SKM-1 treated with dmso at 0.1 percent for 144 hours (cell line): ENCODE results near the gene WASHC2A.
A peak's percentile ranks its signal among the peaks of the same experiment; 100 is the strongest.
"Not testable (repeated sequence)": the region's sequence is repeated elsewhere in the genome, so short reads cannot be mapped to it uniquely, and the experiment has no call there.

Experiments used
- DNase-seq: peaks from one replicate; lab custom pipeline; 2025; ENCODE audit not compliant: unreplicated experiment; lab: John Stamatoyannopoulos, UW

The WASHC2A gene

DNA sequence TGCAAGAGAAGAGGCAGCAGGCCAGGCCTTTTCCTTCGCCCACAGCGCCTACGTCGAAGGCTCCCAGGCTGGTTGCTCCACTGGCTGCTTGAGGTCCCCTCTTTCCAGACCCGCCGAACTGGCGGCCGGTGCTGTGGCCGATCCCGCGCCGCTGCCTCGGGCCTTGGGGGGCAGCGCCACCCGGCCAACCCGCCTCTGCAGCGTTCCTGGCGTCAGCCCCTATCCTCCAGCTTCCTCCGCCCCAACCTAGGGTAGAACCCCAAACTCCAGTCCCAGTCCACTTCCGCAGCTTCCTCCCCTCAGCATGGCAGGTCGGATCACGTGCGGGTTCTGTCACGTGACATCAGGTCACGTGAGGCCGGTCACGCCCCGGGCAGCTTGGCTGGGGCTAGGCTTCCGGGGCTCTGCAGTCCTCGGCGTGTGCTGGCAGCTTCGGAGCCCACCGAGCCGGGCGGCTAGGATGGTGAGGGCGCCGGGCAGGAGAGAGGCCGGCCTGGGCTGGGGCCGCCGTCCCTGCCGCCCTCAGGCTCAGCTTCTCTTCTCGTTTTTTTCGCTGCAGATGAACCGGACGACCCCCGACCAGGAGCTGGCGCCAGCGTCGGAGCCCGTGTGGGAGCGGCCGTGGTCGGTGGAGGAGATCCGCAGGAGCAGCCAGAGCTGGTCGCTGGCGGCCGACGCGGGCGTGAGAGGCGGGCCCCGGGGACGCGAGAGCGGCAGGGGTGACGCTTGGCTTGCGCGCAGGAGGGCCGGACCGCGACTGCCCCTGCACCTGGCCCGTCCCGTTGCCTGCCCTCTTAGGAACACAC is at the start of gene WASHC2A:
Gene WASHC2A, plus strand, starts transcription at position 409 of the 806 bp plus-strand sequence. Its CDS starts 52 bp downstream, at position 461.
- peak; percentile 10 for DNase-seq

DNA sequence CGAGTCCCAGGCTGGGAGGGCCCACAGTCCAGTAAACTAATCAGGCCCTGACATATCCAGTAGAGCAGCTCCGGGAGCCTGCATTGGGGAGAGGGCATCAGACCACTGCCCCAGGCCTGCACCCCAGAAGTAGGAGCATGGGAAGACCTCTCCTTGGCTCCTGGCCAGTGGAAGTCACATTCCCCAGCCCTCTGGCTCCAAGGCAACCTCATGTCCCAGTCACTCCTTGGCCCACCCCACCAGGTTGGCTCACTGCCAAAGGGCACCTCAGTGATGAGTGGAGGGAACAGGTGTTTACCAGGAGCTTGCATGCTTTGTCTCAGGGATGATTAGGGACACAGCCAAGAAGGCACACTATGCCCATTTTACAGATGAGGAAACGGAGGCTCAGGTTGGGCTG is 48.5 kb upstream of the WASHC2A start:
- not testable (repeated sequence) for DNase-seq

DNA sequence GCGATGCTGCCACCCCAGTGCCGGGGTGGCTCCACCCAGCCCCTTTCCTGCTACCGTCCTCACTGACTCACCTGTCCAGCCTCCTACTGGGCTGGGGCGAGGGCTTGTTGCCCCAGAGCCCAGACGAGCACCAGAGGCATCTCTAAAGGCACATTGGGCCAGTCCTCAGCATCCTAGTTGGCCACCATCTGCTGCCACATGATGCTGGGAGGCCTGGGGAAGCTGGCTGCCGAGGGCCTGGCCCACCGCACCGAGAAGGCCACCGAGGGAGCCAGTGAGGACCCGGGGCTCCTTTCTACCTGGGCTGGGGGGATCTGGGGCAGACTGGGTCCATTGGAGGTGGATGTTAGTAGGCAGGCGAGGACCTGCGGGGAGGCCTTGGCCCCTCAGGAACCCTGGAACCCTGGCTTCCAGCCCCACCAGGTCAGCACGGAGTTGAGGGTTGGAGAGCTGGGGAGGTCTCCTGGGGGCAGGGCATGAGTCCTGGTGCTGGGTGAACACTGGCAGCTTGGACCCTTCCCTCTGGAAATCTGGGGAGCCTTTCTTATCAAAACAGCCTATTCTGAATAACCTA is 47.2 kb upstream of the WASHC2A start:
- not testable (repeated sequence) for DNase-seq

GRCh38 chr10:50021646-50022045 is 46.1 kb upstream of the WASHC2A start:
- DNase-seq, result no peak

DNA sequence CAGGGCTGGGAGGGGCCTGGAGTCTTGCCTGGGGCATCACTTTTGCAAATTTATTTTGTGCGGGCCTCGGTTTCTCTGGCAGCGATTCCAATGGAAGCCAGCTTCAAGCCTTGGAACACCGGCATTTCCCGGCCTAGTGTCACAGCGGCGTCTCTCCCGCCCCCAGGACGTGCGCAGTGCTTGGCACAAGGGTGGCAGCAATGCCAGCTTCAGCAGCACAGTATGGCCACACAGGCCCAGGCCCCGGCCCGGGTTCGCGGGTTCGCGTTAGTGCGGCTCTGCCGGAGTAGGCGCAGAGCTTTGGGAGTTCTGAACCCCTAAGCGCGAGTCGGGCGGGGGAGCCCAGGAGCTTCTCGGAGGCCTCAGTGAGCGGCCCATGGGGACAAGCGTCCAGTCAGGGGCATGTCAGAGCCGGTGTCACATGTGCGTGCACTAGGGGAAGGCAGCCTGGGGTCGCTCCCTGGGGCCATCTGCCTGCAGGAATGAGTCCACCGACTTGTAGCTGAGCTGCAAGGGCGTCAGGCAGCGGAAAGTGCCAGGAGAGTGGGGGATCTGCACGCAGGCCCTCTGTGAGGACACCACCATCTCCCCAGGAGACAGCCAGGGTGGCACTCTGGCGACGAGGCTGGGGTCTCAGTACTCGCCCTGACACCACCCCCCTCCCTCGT is 42.9 kb upstream of the WASHC2A start:
- not testable (repeated sequence) for DNase-seq

DNA sequence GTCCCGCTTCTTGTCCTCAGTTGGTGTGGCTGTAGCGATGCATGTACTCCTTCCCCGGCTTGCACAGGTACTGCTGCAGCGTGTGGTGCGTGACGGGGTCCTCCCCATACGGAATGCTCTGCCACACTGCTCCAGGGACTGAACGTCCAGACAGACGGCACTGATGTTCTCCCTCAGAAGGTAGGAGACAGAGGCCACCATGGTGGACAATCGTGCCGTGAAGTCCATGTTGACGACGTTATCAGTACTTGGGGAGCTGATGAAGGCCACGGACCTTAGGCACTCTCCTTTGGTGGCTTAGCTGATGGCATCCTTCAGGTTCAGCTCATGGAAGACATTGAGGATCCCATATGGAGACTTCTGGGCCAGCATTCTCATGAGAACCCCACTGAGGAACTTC is 42.1 kb upstream of the WASHC2A start:
- no peak for DNase-seq

DNA sequence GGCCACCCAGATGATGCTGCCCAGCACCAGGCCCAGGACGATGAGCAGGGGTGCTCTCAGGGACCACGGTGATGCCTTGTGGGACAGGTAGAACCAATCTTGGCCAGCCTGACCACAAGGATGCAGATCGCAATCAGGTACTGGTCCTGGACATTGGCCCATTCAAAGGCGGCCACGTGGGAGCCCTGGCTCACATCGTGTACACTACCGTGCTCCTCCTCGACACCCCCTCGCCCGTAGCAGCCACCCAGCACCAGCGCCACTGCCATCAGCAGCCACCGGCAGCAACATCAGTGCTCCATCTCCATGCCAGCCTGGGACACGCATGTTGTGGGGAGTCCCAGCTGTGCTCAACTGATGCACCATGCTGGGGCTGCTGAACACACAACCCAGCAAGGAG is 40.6 kb upstream of the WASHC2A start:
- no peak for DNase-seq

- DNase-seq, result no peak
These were observed 34.3 kb upstream of the WASHC2A start for GRCh38 chr10:50033481-50033880.

DNA sequence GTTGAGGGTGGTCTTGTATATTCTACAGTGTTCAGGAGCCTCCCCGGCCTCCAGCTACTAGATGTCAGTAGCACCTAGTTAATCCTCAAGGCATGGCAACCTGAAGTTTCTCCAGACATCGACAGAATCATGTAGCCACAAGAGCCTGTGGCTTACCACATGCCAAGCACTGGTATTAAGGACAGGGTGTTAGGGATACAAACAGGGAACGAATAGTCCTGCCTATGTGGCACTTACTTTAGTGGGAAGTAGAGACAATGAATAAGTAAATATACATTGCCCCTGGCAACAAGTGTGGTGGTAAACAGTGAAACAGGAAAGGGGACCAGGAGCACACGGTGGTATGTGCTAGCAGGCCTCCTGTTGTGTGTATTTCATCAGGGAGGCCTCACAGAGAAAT is 32.4 kb upstream of the WASHC2A start:
- DNase-seq, result not testable (repeated sequence)

DNA sequence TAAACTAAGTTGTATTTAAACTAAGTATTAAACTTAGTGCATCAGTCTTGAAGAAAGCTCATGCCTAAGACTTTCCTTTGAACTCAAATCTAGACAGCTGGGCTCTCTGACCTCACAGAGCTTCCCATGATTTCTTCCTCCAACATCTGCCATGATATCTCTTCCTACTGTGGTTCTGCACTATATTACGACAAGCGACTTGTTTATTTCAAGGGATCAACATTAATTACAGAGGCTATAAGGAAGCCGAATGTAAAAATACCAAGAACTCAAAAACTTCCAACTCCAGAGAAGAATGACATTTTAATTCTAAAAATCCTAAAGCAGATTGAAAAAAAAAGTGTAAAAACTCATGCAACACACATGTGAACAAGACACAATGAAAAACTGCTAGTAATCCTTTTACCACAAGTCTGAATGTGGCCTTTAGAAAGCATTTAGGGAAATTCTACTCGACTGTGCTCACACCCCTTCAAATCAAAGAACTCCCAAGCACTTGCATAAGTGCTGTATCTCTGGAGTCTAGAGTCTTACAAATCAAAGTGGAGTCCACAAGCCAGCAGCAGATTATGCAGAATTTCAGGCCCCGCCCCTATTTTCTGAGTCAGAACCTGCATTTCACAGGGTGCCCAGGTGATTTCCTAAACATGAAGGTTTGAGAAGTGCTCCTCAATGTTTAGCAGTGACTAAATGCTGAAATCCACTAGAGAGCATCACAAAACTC is 22.7 kb upstream of the WASHC2A start:
- DNase-seq, result no peak

DNA sequence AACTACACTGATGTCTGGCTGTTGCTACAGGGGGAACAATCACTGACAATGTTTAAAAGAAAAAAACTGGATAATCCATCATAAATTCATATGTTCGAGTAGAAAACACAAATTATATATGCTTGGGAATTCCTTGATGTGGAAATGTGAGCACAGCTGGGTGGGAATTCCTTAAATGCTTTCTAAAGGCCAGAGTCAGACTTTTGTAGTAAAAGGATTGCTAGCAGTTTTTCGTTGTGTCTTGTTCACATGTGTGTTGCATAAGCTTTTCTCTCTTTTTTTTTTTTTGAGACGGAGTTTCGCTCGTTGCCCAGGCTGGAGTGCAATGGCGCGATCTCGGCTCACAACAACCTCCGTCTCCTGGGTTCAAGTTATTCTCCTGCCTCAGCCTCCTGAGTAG is 21.3 kb upstream of the WASHC2A start:
- DNase-seq, result not testable (repeated sequence)

- DNase-seq, result not testable (repeated sequence)
These were observed 20.2 kb upstream of the WASHC2A start for GRCh38 chr10:50047594-50047993.

DNA sequence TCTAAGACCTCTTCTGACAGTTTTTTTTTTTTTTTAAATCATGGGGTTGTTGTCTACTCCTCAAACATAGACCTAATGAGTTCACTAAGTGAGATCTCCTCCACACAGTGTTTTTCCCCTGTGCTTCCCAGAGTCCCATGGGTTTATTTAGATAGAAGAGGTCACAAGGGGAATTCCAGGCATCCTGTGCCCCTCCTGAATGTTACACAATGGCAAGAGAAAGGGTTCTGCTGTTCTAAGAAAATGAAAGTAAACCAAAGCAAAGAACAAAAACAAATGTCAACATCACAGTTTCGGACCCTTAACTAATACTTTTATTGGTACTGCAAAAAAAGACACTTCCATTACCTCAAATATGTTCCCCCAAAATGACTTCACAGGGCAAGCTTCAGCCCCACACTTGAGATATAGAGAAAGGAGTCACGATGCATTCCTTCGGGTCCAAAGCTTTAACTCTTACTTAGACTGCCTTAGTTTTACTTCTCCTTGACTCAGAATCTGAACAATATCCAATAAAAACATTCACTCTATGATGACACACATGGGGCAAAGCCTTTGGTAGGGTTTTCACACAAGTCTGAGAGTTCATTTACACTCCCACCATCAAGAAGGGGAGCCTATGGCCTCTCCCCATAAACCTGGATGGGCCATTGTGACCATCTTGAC is 15.6 kb upstream of the WASHC2A start:
- DNase-seq, result not testable (repeated sequence)

DNA sequence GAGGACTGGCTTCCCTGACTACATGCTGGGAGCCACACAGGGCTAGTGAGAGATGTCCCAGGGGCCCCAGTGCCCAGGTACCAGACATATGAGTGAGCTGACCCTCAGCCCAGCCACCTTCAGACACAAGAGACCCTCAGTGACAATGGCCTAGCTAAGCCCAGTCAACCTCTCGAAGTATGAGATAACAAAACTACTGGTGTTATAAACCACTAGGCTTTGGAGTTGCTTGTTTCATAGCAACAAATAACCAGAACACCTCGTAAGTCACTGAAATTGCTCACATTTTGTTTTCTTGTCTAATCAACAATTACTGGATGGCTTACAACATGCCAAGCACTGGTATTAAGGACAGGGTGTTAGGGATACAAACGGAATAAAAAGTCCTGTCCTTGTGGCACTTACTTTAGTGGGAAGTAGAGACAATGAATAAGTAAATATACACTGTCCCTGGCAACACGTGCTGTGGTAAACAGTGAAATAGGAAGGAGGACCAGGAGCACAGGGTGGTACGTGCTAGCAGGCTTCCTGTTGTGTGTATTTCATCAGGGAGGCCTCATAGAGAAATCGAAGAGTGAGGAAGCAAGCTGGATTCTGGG is 14.9 kb upstream of the WASHC2A start:
- DNase-seq, result not testable (repeated sequence)

DNA sequence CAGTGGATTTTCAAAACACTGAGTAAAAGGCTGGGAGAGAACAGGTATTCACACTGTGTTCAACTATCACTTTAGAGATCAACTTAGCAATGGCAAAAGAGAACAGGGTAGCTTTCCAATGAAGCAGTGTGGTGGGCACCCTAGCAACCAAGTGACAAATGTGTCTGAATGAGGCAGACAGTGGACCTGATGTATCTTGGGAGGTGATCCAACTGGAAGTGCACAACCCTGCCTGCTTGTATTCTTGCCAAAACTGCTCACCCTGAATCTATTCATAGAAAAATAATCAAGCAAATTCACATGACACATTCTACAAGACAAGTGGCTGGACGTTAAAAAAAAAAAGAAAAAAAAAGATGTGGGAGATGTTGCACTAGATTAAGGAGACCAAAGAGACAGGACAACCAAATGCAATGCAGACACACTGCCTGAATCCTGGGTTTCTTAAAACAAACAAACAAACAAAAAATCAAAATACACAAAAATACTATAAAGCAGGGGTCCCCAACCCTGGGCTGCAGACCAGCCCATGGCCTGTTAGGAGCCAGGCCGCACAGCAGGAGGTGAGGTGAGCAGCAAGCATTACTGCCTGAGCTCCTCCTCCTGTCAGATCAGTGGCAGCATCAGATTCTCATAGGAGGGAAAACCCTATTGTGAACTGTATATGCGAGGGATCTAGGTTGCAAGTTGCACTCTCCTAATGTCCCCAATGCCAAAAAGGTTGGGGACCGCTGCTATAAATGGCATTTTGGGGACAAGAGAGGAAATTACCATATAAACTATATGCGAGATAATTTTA is 12.1 kb upstream of the WASHC2A start:
- DNase-seq, result not testable (repeated sequence)

DNA sequence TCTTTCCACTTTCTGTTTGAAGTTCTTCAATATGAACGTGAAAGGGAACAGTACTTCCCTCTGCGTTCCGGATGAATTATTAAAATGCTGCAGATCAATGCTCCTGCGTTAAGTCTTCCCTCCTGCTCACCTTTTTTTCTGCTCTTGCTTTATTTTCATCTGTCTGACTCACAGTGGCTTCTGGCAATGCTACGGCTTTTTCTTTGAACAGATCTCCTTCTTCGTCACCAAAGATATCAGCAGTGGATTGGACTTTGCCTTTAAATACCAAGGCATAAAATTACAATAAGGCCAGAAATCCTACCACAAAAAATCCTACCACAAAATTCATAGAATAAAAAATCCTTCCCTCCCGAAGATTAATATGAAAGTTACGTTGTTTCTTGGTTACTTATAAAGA is 11.1 kb upstream of the WASHC2A start:
- not testable (repeated sequence) for DNase-seq

GRCh38 chr10:50058727-50059126 is 9.0 kb upstream of the WASHC2A start:
- not testable (repeated sequence) for DNase-seq

DNA sequence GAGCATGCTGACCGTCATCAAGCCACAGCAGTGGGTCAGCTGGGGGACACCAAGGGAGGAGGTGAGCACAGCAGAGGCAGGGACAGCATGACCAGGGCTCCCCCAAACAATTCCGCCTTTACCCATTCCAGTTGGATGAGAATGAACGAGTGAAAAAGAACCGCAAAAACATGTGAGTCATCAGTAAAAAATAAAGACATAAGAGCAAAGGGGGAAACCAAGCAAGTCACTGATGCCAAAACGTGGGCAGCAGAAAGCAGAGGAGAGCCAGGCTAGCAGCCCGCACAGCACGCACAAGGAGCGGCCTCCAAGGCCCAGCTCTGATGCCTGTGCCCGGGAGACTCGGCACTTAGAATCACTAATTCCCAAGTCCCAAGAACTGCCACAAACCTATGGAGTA is 7.8 kb upstream of the WASHC2A start:
- not testable (repeated sequence) for DNase-seq

DNA sequence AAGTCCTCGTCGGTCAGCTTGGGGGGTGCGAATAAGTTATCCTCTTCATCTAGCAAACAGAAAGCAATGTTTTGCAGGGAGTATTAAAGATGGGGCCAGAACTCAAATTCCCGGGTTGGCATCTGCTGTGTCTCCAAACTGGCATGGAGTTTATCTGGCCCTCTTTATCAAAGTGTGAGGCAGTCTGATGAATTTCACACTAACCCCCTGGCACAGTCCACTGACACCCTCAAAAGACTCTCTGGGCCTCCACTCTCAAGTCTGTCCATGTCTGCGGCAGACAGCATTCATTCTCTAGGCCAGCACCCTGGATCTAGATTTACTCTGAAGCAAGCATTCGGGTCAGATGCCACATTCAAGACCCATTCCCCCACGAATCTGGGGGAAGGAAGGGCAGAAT is 6.2 kb upstream of the WASHC2A start:
- DNase-seq, result not testable (repeated sequence)

- DNase-seq, result no peak
These were observed 4.7 kb upstream of the WASHC2A start for GRCh38 chr10:50063100-50063499.
